Measurements from ENCODE around the gene RXRB.
"Not testable (repeated sequence)": the region's sequence is repeated elsewhere in the genome, so short reads cannot be mapped to it uniquely, and the experiment has no call there.

Gene RXRB

DNA sequence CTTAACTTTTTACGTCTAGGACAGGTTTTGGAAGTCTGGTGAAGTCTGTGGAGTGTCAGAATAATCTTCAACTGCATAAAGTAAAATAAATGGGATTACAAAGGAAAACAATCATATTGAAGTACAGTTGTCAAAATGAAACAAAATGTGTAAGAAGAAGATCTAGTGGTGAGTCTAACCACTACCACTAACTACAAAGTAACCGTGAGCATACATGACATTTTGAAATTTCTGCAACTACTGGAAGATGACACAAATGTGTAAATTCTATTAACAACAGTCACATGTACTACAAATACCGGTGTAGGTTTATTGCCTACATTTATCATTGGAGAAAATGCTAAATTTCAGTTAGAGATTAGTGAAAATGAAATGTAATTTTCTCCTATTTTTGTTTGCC is 41.5 kb upstream of the RXRB start:
- TF ChIP-seq, protein P1, sequence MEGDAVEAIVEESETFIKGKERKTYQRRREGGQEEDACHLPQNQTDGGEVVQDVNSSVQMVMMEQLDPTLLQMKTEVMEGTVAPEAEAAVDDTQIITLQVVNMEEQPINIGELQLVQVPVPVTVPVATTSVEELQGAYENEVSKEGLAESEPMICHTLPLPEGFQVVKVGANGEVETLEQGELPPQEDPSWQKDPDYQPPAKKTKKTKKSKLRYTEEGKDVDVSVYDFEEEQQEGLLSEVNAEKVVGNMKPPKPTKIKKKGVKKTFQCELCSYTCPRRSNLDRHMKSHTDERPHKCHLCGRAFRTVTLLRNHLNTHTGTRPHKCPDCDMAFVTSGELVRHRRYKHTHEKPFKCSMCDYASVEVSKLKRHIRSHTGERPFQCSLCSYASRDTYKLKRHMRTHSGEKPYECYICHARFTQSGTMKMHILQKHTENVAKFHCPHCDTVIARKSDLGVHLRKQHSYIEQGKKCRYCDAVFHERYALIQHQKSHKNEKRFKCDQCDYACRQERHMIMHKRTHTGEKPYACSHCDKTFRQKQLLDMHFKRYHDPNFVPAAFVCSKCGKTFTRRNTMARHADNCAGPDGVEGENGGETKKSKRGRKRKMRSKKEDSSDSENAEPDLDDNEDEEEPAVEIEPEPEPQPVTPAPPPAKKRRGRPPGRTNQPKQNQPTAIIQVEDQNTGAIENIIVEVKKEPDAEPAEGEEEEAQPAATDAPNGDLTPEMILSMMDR (conservative IDR thresholded peaks at IDR 0.05), result no peak
- TF ChIP-seq ZFX (IDR thresholded peaks at IDR 0.05), result no peak
- H3K27ac ChIP-seq, result no peak overlapping the region

DNA sequence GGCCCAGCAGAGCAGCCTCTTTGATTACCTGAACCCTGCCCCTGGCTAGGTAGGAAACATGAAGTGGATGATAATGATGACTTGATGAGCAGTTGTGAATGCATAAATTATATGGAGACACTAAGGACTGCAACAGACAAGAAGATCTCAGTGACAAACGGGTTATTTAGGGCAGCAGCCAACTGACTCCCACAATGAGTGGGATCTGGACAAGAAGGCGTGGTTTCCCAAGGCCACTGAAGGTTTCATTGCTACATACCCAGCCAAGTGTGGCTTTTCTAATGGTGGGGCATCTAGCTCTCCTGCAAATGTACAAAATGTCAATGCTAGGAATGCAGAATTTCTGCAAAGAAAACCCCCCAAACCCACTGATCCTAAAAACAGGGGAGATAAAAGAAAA is 37.3 kb upstream of the RXRB start:
- TF ChIP-seq, protein P1 (conservative IDR thresholded peaks at IDR 0.05), result no peak
- TF ChIP-seq ZFX (IDR thresholded peaks at IDR 0.05), result no peak
- no peak overlapping the region for H3K27ac ChIP-seq

DNA sequence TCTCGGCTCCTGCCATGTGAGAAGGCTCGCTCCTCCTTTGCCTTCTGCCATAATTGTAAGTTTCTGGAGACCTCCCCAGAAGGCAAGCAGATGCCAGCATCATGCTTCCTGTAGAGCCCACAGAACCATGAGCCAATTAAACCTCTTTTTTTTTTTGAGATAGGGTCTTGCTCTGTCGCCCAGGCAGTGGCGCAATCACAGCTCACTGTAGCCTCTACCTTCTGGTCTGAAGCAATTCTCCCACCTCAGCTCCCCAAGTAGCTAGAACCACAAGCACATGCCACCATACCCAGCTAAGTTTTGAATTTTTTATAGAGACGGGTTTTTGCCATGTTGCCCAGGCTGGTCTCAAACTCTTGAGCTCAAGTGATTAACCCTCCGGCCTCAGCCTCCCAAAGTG is 36.4 kb upstream of the RXRB start:
- no peak overlapping the region for H3K27ac ChIP-seq
- TF ChIP-seq ZFX (IDR thresholded peaks at IDR 0.05), result no peak
- TF ChIP-seq, protein P1 (conservative IDR thresholded peaks at IDR 0.05), result no peak

DNA sequence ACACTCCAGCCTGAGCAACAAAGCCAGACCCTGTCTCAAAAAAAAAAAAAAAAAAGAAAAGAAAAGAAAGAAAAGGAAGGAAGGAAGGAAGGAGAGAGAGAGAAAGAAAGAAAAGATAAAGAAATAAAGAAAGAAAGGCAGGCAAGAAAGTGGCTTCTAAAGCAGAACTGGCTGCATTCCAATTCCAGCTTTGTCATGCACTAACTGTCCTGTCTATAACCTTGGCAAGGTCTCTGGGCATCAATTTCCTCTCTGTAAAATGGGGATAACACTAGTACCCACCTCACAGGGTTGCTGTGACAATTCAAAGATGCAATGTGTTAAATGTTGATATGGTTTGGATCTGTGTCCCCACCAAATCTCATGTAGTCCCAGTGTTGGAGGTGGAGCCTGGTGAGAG is 35.9 kb upstream of the RXRB start:
- no peak for TF ChIP-seq ZFX (IDR thresholded peaks at IDR 0.05)
- TF ChIP-seq, protein P1 (conservative IDR thresholded peaks at IDR 0.05), result no peak
- no peak overlapping the region for H3K27ac ChIP-seq

DNA sequence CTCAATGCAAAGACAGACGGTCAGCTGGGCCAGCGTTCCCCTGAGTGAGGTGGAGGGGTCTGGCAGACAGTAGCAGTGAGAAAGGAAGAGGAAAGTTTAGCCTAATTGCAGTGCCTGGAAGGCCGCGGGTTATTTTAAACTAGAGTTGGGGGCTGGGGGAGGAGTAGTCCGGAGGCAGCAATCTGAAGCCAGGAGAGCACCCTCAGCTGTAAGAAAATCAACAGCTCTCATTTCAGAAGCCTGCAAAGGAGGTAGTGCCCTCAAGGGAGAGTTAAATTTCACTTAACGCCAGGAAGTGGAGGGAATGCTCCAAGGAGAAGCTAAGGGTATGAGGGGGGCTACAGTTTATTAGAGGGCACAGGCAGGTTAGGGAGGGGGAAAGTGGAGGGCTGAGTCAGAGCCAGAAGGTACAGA is 34.8 kb upstream of the RXRB start:
- TF ChIP-seq, protein P1 (conservative IDR thresholded peaks at IDR 0.05), result no peak
- no peak for TF ChIP-seq ZFX (IDR thresholded peaks at IDR 0.05)
- H3K27ac ChIP-seq, result no peak overlapping the region

DNA sequence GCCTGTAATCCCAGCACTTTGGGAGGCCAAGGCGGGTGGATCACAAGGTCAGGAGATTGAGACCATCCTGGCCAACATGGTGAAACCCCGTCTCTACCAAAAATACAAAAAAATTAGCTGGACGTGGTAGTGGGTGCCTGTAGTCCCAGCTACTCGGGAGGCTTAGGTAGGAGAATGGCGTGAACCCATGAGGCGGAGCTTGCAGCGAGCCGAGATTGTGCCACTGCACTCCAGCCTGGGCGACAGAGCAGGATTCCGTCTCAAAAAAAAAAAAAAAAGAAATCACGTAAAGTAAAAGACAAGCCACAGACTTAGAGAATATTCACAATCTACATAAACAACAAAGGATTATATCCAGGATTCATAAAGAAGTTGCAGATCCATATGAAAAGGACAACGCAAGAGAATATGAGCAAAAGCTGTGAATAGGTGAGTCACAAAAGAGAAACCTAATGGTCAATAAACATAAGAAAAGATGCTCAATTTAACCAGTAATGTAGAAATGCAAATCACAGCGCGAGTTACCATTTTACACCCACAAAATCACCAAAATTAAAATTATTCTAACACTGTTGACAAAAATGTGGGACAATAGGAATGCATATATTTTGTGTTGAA is 26.1 kb upstream of the RXRB start:
- H3K27ac ChIP-seq, result not testable (repeated sequence)

DNA sequence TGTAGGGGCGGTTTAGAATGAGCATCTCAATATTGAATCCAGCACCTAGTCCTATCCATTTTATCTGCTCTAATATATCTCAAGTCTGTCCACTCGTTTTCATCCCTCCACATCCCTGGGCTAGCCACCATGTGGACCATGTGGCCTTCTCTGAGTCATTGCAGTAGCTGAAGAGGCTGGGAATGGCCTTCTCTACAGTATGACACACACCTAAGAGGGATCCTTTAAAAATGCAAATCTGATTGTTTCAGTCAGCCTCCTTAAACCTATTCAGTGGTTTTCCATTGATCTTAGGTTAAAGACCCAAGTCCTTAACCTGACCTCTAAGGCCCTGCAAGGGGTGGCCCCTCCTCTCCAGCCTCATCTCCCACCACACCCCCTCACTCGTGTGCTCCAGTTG is 17.2 kb upstream of the RXRB start:
- no peak for TF ChIP-seq ZFX (IDR thresholded peaks at IDR 0.05)
- TF ChIP-seq, protein P1 (conservative IDR thresholded peaks at IDR 0.05), result no peak
- H3K27ac ChIP-seq, result no peak overlapping the region

DNA sequence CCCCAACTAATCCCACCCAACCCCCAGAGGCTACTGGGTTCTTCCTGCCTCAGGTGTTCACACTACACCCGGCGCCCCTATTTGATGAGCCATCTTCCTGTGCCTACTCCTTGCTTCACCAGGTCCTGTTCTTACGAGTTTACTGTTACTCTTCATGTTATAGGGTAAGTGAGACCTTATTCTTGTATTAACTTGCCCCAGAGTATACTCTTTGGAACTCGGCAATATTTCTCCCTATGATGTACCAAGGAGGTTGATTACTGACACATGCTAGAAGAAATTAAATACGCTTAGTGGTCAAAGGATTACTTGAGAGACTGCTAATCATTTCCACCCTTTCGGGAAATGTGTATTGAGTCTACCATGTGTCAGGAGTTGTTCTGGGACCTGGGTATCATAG is 16.8 kb upstream of the RXRB start:
- H3K27ac ChIP-seq, result no peak overlapping the region
- TF ChIP-seq ZFX (IDR thresholded peaks at IDR 0.05), result no peak
- TF ChIP-seq, protein P1 (conservative IDR thresholded peaks at IDR 0.05), result no peak
